Endothelial cell (in vitro differentiated cells): ENCODE data around the gene LDB2. TPM values are rescaled to one million over a fixed set of nuclear protein-coding genes. Genes with fewer than 3 reads are reported as not detected.

Source experiments
- DNase-seq: peaks from one replicate; pipeline ENCODE4 v3.0.0; 2021; ENCODE audit warnings: low spot score
- H3K27ac Mint-ChIP-seq: one replicate; pipeline ENCODE4 v1.8.0; 2021; ENCODE audit warnings: mixed read lengths, inconsistent platforms; ENCODE audit not compliant: unreplicated experiment
- H3K27me3 Mint-ChIP-seq: one replicate; pipeline ENCODE4 v1.8.0; 2021; ENCODE audit warnings: mild to moderate bottlenecking, moderate library complexity, mixed read lengths, inconsistent platforms; ENCODE audit not compliant: unreplicated experiment
- H3K36me3 Mint-ChIP-seq: one replicate; pipeline ENCODE4 v1.8.0; 2021; ENCODE audit warnings: mild to moderate bottlenecking, low read depth, mixed read lengths, inconsistent platforms; ENCODE audit not compliant: unreplicated experiment
- H3K4me1 Mint-ChIP-seq: one replicate; pipeline ENCODE4 v1.8.0; 2021; ENCODE audit warnings: mild to moderate bottlenecking, mixed read lengths, inconsistent platforms; ENCODE audit not compliant: unreplicated experiment
- H3K4me3 Mint-ChIP-seq: one replicate; pipeline ENCODE4 v1.8.0; 2021; ENCODE audit warnings: mild to moderate bottlenecking, mixed read lengths, inconsistent platforms; ENCODE audit not compliant: unreplicated experiment
- H3K9me3 Mint-ChIP-seq: one replicate; pipeline ENCODE4 v1.8.0; 2021; ENCODE audit warnings: mixed read lengths, inconsistent platforms; ENCODE audit not compliant: unreplicated experiment
- total RNA-seq: library from RNA; stranded (reverse); fragmentation: NEBNext Ultra II Directional; extraction: Animal tissue kit (Norgen Biotek cat#: 25700); gene quantifications from one replicate; pipeline ENCODE4 v1.2.1, GENCODE V29; 2021; ENCODE audit not compliant: unreplicated experiment
- TF ChIP-seq, protein P1 (sequence below): fragments of 200-600 bp; sonication (generic); IDR thresholded peaks from one replicate; pipeline ENCODE4 v1.5.0; 2021; ENCODE audit warnings: antibody characterized with exemption; ENCODE audit not compliant: unreplicated experiment

Gene LDB2
- total RNA-seq, 1 donor from 2014 or later = 268 TPM

DNA sequence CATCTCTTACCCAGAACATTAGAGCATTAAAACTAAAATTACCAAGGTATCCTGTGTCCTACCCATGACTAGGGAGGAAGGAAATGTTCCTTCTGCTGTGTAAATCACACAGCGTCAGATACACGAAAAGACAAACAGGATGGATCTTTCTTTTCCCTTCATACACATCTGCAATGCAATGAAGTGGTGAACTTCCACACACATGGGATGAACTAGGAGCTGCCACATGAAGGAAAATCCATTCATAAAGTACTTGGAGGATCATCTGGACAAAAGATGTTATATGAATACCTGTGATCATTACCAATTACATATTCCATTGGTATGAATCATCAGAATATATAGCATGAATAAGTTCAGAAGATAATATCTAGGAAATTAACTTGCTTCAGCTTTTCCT lies 46.2 kb downstream of the LDB2 start:
- Mint-ChIP-seq H3K4me1 (peaks cover 70% of the 10 kb centered on the region), H3K9me3 (peaks cover 5% of the 10 kb centered on the region), H3K36me3 (peaks cover 24% of the 10 kb centered on the region), H3K27me3 (peaks cover 8% of the 10 kb centered on the region), H3K4me3 (no peak overlapping the region), H3K27ac (peak overlapping the region; percentile 94)
- DNase-seq = no peak
- TF ChIP-seq, protein P1, sequence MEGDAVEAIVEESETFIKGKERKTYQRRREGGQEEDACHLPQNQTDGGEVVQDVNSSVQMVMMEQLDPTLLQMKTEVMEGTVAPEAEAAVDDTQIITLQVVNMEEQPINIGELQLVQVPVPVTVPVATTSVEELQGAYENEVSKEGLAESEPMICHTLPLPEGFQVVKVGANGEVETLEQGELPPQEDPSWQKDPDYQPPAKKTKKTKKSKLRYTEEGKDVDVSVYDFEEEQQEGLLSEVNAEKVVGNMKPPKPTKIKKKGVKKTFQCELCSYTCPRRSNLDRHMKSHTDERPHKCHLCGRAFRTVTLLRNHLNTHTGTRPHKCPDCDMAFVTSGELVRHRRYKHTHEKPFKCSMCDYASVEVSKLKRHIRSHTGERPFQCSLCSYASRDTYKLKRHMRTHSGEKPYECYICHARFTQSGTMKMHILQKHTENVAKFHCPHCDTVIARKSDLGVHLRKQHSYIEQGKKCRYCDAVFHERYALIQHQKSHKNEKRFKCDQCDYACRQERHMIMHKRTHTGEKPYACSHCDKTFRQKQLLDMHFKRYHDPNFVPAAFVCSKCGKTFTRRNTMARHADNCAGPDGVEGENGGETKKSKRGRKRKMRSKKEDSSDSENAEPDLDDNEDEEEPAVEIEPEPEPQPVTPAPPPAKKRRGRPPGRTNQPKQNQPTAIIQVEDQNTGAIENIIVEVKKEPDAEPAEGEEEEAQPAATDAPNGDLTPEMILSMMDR = no peak

DNA sequence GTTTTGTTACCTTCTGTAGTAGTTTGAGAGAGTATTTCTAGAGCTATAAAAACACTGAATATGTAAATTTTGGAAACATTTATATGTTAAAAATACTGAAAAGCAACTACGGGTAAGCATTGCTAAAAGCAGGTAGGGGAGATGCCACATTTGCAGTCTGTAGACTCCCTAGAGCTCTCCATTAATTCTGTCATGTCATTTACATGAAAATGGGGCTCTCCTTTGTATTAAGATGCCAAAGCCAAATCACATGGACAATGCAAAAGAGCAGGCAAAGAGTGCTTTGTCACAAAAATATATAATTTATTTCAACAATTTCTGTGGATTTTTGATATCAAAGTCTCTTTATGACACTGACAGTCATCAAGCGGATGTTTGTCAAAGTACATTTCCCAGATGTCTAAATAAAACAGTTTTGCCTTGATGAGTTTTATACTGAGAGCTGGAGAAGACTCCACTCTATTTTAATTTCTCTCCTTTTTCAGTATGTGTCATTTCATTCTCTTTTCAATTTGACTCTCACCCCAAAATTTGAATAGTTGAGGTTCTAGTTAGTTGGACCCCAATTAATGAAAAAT lies 51.8 kb downstream of the LDB2 start:
- Mint-ChIP-seq H3K27ac (no peak overlapping the region), H3K27me3 (peaks cover 9% of the 10 kb centered on the region)
- TF ChIP-seq, protein P1 = no peak

GRCh38 chr4:16844816-16845586 lies 53.4 kb downstream of the LDB2 start:
- H3K4me3 Mint-ChIP-seq = no peak overlapping the region
- peaks cover 16% of the 10 kb centered on the region for H3K36me3 Mint-ChIP-seq
- no peak for DNase-seq
- TF ChIP-seq, protein P1 = no peak
- H3K9me3 Mint-ChIP-seq = no peaks in the 10 kb centered on the region
- H3K4me1 Mint-ChIP-seq = peaks cover 50% of the 10 kb centered on the region
- H3K27ac Mint-ChIP-seq = peak overlapping the region; percentile 25
- peaks cover 5% of the 10 kb centered on the region for H3K27me3 Mint-ChIP-seq

More for the DNA sequence above, 51.8 kb downstream of the LDB2 start:
- DNase-seq = no peak
- Mint-ChIP-seq H3K36me3 (peaks cover 18% of the 10 kb centered on the region), H3K4me1 (peaks cover 53% of the 10 kb centered on the region), H3K4me3 (no peak overlapping the region), H3K9me3 (peaks cover 5% of the 10 kb centered on the region)

DNA sequence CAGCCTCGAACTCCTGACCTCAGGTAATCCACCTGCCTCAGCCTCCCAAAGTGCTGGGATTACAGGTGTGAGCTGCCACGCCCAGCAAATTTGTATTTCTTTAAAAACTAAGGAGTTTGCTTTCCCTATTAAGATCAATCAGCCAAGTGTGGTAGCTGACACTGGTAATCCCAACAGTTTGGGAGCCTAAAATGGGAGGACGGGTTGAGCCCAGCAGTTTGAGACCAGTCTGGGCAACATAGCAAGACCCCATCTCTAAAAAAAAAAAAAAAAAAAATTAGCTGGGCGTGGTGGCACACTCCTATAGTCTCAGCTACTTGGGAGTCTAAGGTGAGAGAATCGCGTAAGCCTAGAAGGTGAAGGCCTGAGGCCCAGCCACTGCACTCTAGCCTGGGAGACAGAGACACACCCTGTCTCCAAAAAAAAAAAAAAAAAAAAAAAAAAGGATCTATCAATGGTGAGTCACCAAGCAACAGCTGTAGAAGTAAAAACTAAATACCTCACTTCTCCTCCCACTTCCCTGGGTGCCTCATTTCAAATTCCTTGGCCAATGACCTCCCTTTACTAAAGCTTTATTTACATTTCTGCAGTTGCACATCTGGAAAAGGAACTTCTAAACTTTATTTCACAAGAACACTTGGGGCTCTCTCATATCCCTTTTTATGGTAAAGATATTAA lies 54.5 kb downstream of the LDB2 start:
- Mint-ChIP-seq H3K27me3 (peaks cover 8% of the 10 kb centered on the region), H3K9me3 (no peaks in the 10 kb centered on the region), H3K4me1 (peaks cover 49% of the 10 kb centered on the region), H3K27ac (no peak overlapping the region), H3K4me3 (no peak overlapping the region), H3K36me3 (peaks cover 21% of the 10 kb centered on the region)
- no peak for DNase-seq
- TF ChIP-seq, protein P1 = no peak
